Measurements from ENCODE around the gene C22orf42.
"Not testable (repeated sequence)": the region's sequence is repeated elsewhere in the genome, so short reads cannot be mapped to it uniquely, and the experiment has no call there.

The C22orf42 gene

GRCh38 chr22:32136881-32137280 is 22.2 kb downstream of the C22orf42 start:
- DNase-seq (ENCODE audit: extremely low read depth in 1 of 2, low read depth in 1 of 2) = not testable (repeated sequence)

GRCh38 chr22:32135958-32136357 is 23.1 kb downstream of the C22orf42 start:
- not testable (repeated sequence) for DNase-seq (ENCODE audit: extremely low read depth in 1 of 2, low read depth in 1 of 2)

- not testable (repeated sequence) for DNase-seq (ENCODE audit: extremely low read depth in 1 of 2, low read depth in 1 of 2)
Measured at GRCh38 chr22:32134796-32135195, 24.3 kb downstream of the C22orf42 start.

GRCh38 chr22:32132783-32133182 is 26.3 kb downstream of the C22orf42 start:
- no peak for DNase-seq (ENCODE audit: extremely low read depth in 1 of 2, low read depth in 1 of 2)

GRCh38 chr22:32132126-32132525 is 27.0 kb downstream of the C22orf42 start:
- no peak for DNase-seq (ENCODE audit: extremely low read depth in 1 of 2, low read depth in 1 of 2)

GRCh38 chr22:32130464-32130863 is 28.6 kb downstream of the C22orf42 start:
- DNase-seq (ENCODE audit: extremely low read depth in 1 of 2, low read depth in 1 of 2) = no peak

- DNase-seq (ENCODE audit: extremely low read depth in 1 of 2, low read depth in 1 of 2) = no peak
Measured at GRCh38 chr22:32127904-32128303, 31.2 kb downstream of the C22orf42 start.

- no peak for DNase-seq (ENCODE audit: extremely low read depth in 1 of 2, low read depth in 1 of 2)
Measured at GRCh38 chr22:32123657-32124056, 35.4 kb downstream of the C22orf42 start.

GRCh38 chr22:32122899-32123298 is 36.2 kb downstream of the C22orf42 start:
- DNase-seq (ENCODE audit: extremely low read depth in 1 of 2, low read depth in 1 of 2) = no peak

- no peak for DNase-seq (ENCODE audit: extremely low read depth in 1 of 2, low read depth in 1 of 2)
Measured at GRCh38 chr22:32120603-32121002, 38.5 kb downstream of the C22orf42 start.

GRCh38 chr22:32119568-32120235 is 39.4 kb downstream of the C22orf42 start:
- no peak for DNase-seq (ENCODE audit: extremely low read depth in 1 of 2, low read depth in 1 of 2)

GRCh38 chr22:32112380-32112779 is 46.7 kb downstream of the C22orf42 start:
- DNase-seq (ENCODE audit: extremely low read depth in 1 of 2, low read depth in 1 of 2) = no peak

- DNase-seq (ENCODE audit: extremely low read depth in 1 of 2, low read depth in 1 of 2) = no peak
Measured at GRCh38 chr22:32106930-32107329, 52.2 kb downstream of the C22orf42 start.

- no peak for DNase-seq (ENCODE audit: extremely low read depth in 1 of 2, low read depth in 1 of 2)
Measured at GRCh38 chr22:32103658-32104315, 55.3 kb downstream of the C22orf42 start.

- DNase-seq (ENCODE audit: extremely low read depth in 1 of 2, low read depth in 1 of 2) = no peak
Measured at GRCh38 chr22:32100711-32101110, 58.4 kb downstream of the C22orf42 start.

Data from stimulated activated CD8-positive, alpha-beta memory T cell treated with anti-CD3 and anti-CD28 coated beads, Interleukin-7, amount 100 ng/mL, for 48 hours (primary cell).